HepG2 (cell line): ENCODE measurements around the gene RAB3A. TPM values are rescaled to one million over a fixed set of nuclear protein-coding genes. Genes with fewer than 3 reads are reported as not detected.

Experiments
- ATF3 ChIP-seq: sonication (generic); formaldehyde crosslinking; IDR thresholded peaks from 2 replicates; pipeline ENCODE4 v1.4.0; 2020; ENCODE audit warnings: missing genetic modification reagents
- ATRX ChIP-seq: sonication (generic); formaldehyde crosslinking; IDR thresholded peaks from 2 replicates; pipeline ENCODE4 v1.4.0; 2020; ENCODE audit warnings: missing genetic modification reagents, borderline replicate concordance
- BCLAF1 ChIP-seq: fragments of 450-650 bp; IDR thresholded peaks from 2 replicates; pipeline ENCODE4 v1.6.1; 2017; ENCODE audit warnings: mild to moderate bottlenecking
- BORCS8-MEF2B ChIP-seq: sonication (generic); formaldehyde crosslinking; IDR thresholded peaks from 2 replicates; pipeline ENCODE4 v1.8.0; 2022; ENCODE audit warnings: mild to moderate bottlenecking, missing genetic modification reagents
- CBX1 ChIP-seq: IDR thresholded peaks from one replicate; pipeline ENCODE4 v1.6.1; 2016; ENCODE audit warnings: antibody characterized with exemption, low read depth
- DNMT3B ChIP-seq: conservative IDR thresholded peaks from 2 replicates; pipeline ENCODE4 v1.6.1; 2016; ENCODE audit warnings: missing biosample characterization, control low read depth
- FOXA1 ChIP-seq, 2 experiments: fragments of 450-650 bp in 1 of 2; sonication (generic) in 1 of 2; formaldehyde crosslinking in 1 of 2; IDR thresholded peaks; 2 replicates each; pipeline versions ENCODE4 v1.4.0 to v1.6.1; 2016 to 2020; ENCODE audit warnings: missing genetic modification reagents in 1 of 2
- FOXM1 ChIP-seq: sonication (generic); formaldehyde crosslinking; IDR thresholded peaks from 2 replicates; pipeline ENCODE4 v1.5.0; 2020; ENCODE audit warnings: missing genetic modification reagents
- GATAD2A ChIP-seq: IDR thresholded peaks from 2 replicates; pipeline ENCODE4 v1.6.1; 2016
- HDAC2 ChIP-seq: sonication (generic); formaldehyde crosslinking; IDR thresholded peaks from 2 replicates; pipeline ENCODE4 v1.4.0; 2020; ENCODE audit warnings: missing genetic modification reagents
- HNF4G ChIP-seq, 2 experiments: sonication (generic) in 1 of 2; formaldehyde crosslinking in 1 of 2; IDR thresholded peaks; 2 replicates each; pipeline versions ENCODE4 v1.4.0 to v1.6.1; 2011 to 2020; ENCODE audit warnings: borderline replicate concordance in 2 of 2, low read depth in 2 of 2, mild to moderate bottlenecking in 2 of 2, low read length in 1 of 2, missing genetic modification reagents in 1 of 2, moderate library complexity in 1 of 2
- JARID2 ChIP-seq: sonication (generic); formaldehyde crosslinking; IDR thresholded peaks from 2 replicates; pipeline ENCODE4 v1.8.1; 2023; ENCODE audit warnings: missing genetic modification reagents, inconsistent platforms; ENCODE audit not compliant: insufficient replicate concordance
- KLF11 ChIP-seq: IDR thresholded peaks from 2 replicates; pipeline ENCODE4 v1.6.1; 2016; ENCODE audit warnings: missing compliant biosample characterization
- MIER3 ChIP-seq: IDR thresholded peaks from 2 replicates; pipeline ENCODE4 v1.6.1; 2016; ENCODE audit warnings: missing compliant biosample characterization, borderline replicate concordance
- NAIF1 ChIP-seq: sonication (generic); formaldehyde crosslinking; IDR thresholded peaks from 2 replicates; pipeline ENCODE4 v1.5.0; 2020; ENCODE audit warnings: mild to moderate bottlenecking, missing genetic modification reagents, borderline replicate concordance
- PCBP2 ChIP-seq: fragments of 200-400 bp; formaldehyde crosslinking; optimal IDR thresholded peaks from 2 replicates; pipeline ENCODE3; 2018; ENCODE audit warnings: low read length, low read depth; ENCODE audit not compliant: poor library complexity, severe bottlenecking
- REPIN1 ChIP-seq: sonication (generic); formaldehyde crosslinking; IDR thresholded peaks from 2 replicates; pipeline ENCODE4 v1.8.0; 2022; ENCODE audit warnings: missing genetic modification reagents, low read depth, mild to moderate bottlenecking, borderline replicate concordance
- SMAD1 ChIP-seq: sonication (generic); formaldehyde crosslinking; IDR thresholded peaks from 2 replicates; pipeline ENCODE4 v1.4.0; 2020; ENCODE audit warnings: missing genetic modification reagents, low read depth, mild to moderate bottlenecking, borderline replicate concordance
- SOX6 ChIP-seq, 2 experiments: fragments of 450-650 bp in 1 of 2; sonication (generic) in 1 of 2; formaldehyde crosslinking in 1 of 2; IDR thresholded peaks; 2 replicates each; pipeline versions ENCODE4 v1.4.0 to v1.6.1; 2017 to 2020; ENCODE audit warnings: antibody characterized with exemption in 1 of 2, mild to moderate bottlenecking in 1 of 2, missing genetic modification reagents in 1 of 2
- SSRP1 ChIP-seq: IDR thresholded peaks from 2 replicates; pipeline ENCODE4 v1.6.1; 2016; ENCODE audit warnings: control low read depth
- ZFX ChIP-seq: sonication (generic); formaldehyde crosslinking; IDR thresholded peaks from 2 replicates; pipeline ENCODE4 v1.4.0; 2020; ENCODE audit warnings: mild to moderate bottlenecking, low read depth, missing genetic modification reagents, moderate library complexity
- ZNF207 ChIP-seq: fragments of 450-650 bp; IDR thresholded peaks from 2 replicates; pipeline ENCODE4 v1.6.1; 2016; ENCODE audit warnings: antibody characterized with exemption, borderline replicate concordance
- ZNF549 ChIP-seq: sonication (generic); formaldehyde crosslinking; IDR thresholded peaks from 2 replicates; pipeline ENCODE4 v1.5.0; 2020; ENCODE audit warnings: missing genetic modification reagents
- ZNF691 ChIP-seq: sonication (generic); formaldehyde crosslinking; IDR thresholded peaks from 2 replicates; pipeline ENCODE4 v1.4.0; 2020; ENCODE audit warnings: missing genetic modification reagents, low read depth, mild to moderate bottlenecking, borderline replicate concordance
- ZSCAN12 ChIP-seq: sonication (generic); formaldehyde crosslinking; IDR thresholded peaks from 2 replicates; pipeline ENCODE4 v1.9.0; 2021; ENCODE audit warnings: mild to moderate bottlenecking, missing genetic modification reagents
- ZSCAN31 ChIP-seq: sonication (generic); formaldehyde crosslinking; IDR thresholded peaks from 2 replicates; pipeline ENCODE4 v1.5.0; 2020; ENCODE audit warnings: low read depth, mild to moderate bottlenecking, missing genetic modification reagents
- polyA plus RNA-seq, 8 experiments: library from polyadenylated mRNA; depleted of rRNA in 3 of 8; stranded (reverse) in 7 of 8; unstranded in 1 of 8; fragments of >200 nt; fragmentation: Illumina TruSeq in 4 of 8; extraction: Trizol in 4 of 8; gene quantifications; 2 replicates each; pipeline versions ENCODE4 v1.2.1 to v1.2.3, GENCODE V29; 2011 to 2016; ENCODE audit warnings: low read depth in 4 of 8, missing spikeins in 1 of 8, mixed read lengths in 1 of 8; ENCODE audit not compliant: insufficient read depth in 1 of 8
- total RNA-seq, 5 experiments: library from RNA; depleted of rRNA; stranded (reverse); fragments of >200 nt; fragmentation: Illumina TruSeq; extraction: Trizol; gene quantifications; 2 replicates each; pipeline ENCODE4 v1.2.3, GENCODE V29; 2016; ENCODE audit warnings: low read depth in 1 of 5

RAB3A gene
- total and polyA plus RNA-seq, 2 of the 13 experiments (the other 11 are each of a cell fraction or from before 2014, with no cell fraction given) = 0.58 to 0.98 TPM

GRCh38 chr19:18233224-18233825 lies 29.5 kb upstream of the RAB3A start (continued):
- TF ChIP-seq ZFX (CRISPR knock-in tag) (peak; percentile 36; the same call in 1 of the 2 replicates), KLF11 (CRISPR knock-in tag) (peak; percentile 98), SOX6 (IDR thresholded peaks at IDR 0.05) (no peak), SOX6 (CRISPR knock-in tag; IDR thresholded peaks at IDR 0.05) (no peak; the same call in 1 of the 2 replicates), ATF3 (CRISPR knock-in tag) (peak; percentile 67; the same call in 1 of the 2 replicates), SSRP1 (CRISPR knock-in tag) (no peak), DNMT3B (CRISPR knock-in tag) (peak; percentile 91; the same call in 1 of the 2 replicates), ZSCAN31 (CRISPR knock-in tag) (peak; percentile 78; the same call in 1 of the 2 replicates), BCLAF1 (no peak), ZNF691 (CRISPR knock-in tag) (peak; percentile 76; the same call in 1 of the 2 replicates), FOXA1 (IDR thresholded peaks at IDR 0.05) (no peak), FOXA1 (CRISPR knock-in tag; IDR thresholded peaks at IDR 0.05) (no peak), ATRX (CRISPR knock-in tag) (no peak), MIER3 (peak; percentile 72; the same call in 1 of the 2 replicates), BORCS8-MEF2B (CRISPR knock-in tag) (peak; percentile 92), HDAC2 (CRISPR knock-in tag) (peak; percentile 77), ZSCAN12 (CRISPR knock-in tag) (peak; percentile 91), ZNF549 (CRISPR knock-in tag) (no peak), PCBP2 (no peak), HNF4G (IDR thresholded peaks at IDR 0.05; ENCODE audit: borderline replicate concordance, low read depth, low read length) (no peak), HNF4G (CRISPR knock-in tag; IDR thresholded peaks at IDR 0.05; ENCODE audit: borderline replicate concordance, low read depth) (no peak), ZNF207 (no peak), GATAD2A (no peak), REPIN1 (CRISPR knock-in tag) (peak; percentile 71), NAIF1 (CRISPR knock-in tag) (peak; percentile 82; the same call in 1 of the 2 replicates), FOXM1 (peak; percentile 29; the same call in 1 of the 2 replicates), JARID2 (CRISPR knock-in tag) (no peak), CBX1 (no peak), SMAD1 (CRISPR knock-in tag) (peak; percentile 48; the same call in 1 of the 2 replicates)
